Stimulated activated naive CD8-positive, alpha-beta T cell treated with anti-CD3 and anti-CD28 coated beads, Interleukin-15, Interleukin-2, amounts not matched to agents 100 ng/mL and 50 ng/mL, for 24 hours (primary cell): ENCODE measurements around the gene KIF4A.

Experiments
- H3K27ac Mint-ChIP-seq: one replicate; pipeline ENCODE4 v1.8.0; 2021; ENCODE audit warnings: mild to moderate bottlenecking, mixed read lengths
- H3K27me3 Mint-ChIP-seq: one replicate; pipeline ENCODE4 v1.8.0; 2021; ENCODE audit warnings: mixed read lengths
- H3K36me3 Mint-ChIP-seq: one replicate; pipeline ENCODE4 v1.8.0; 2021; ENCODE audit warnings: low read depth, mixed read lengths
- H3K4me1 Mint-ChIP-seq: one replicate; pipeline ENCODE4 v1.8.0; 2021; ENCODE audit warnings: low read depth, mixed read lengths
- H3K4me3 Mint-ChIP-seq: one replicate; pipeline ENCODE4 v1.8.0; 2021; ENCODE audit warnings: mild to moderate bottlenecking, mixed read lengths
- H3K9me3 Mint-ChIP-seq: one replicate; pipeline ENCODE4 v1.8.0; 2021; ENCODE audit warnings: mixed read lengths

KIF4A gene

DNA sequence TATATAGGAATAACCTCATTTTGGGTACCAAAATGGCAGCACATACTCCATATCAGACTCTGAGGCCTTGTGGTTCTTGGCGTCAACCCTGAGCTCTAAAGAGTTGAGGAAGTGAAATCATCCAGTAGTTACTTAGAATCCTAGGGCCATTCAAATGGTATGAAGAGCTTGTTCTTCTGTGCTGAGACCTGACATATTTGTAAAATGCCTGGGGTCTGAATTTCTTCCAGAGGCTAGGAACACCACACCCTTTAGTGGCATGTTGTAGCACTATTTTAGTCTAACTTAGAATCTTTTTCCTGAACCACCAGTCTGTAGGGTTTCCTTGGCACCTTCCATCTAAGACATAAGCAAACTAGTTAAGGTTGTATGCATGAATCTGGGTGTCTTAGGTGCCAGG lies 115.1 kb downstream of the KIF4A start:
- H3K9me3 Mint-ChIP-seq, result no peaks in the 10 kb centered on the region
- H3K36me3 Mint-ChIP-seq, result peaks cover 36% of the 10 kb centered on the region
- H3K27ac Mint-ChIP-seq, result no peak overlapping the region
- H3K4me3 Mint-ChIP-seq, result no peak overlapping the region
- H3K4me1 Mint-ChIP-seq, result no peaks in the 10 kb centered on the region
- H3K27me3 Mint-ChIP-seq, result no peaks in the 10 kb centered on the region

- Mint-ChIP-seq H3K27ac (no peak overlapping the region), H3K27me3 (no peaks in the 10 kb centered on the region), H3K4me1 (no peaks in the 10 kb centered on the region)
Observed at GRCh38 chrX:70410921-70411320, 121.0 kb downstream of the KIF4A start.

DNA sequence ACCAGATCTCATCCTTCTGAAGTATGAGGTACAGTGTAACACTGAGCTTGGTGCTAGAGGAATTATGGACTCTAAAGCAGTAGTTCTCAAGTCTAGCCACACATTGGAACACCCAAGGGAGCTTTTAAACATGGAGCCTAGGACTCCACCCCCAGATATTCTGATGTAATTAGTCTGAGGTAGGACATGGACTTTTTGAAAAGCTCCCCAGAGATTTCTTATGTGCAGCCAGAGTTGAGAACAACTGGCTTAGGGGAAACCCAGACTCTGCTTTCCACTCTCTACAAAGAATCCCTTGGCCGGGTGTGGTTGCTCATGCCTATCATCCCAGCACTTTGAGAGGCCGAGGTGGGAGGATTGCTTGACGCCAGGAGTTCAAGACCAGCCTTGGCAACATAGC lies 121.6 kb downstream of the KIF4A start:
- Mint-ChIP-seq H3K9me3 (no peaks in the 10 kb centered on the region), H3K27ac (no peak overlapping the region)

More at GRCh38 chrX:70410921-70411320, 121.0 kb downstream of the KIF4A start:
- Mint-ChIP-seq H3K9me3 (no peaks in the 10 kb centered on the region), H3K4me3 (no peak overlapping the region), H3K36me3 (peaks cover 12% of the 10 kb centered on the region)

DNA sequence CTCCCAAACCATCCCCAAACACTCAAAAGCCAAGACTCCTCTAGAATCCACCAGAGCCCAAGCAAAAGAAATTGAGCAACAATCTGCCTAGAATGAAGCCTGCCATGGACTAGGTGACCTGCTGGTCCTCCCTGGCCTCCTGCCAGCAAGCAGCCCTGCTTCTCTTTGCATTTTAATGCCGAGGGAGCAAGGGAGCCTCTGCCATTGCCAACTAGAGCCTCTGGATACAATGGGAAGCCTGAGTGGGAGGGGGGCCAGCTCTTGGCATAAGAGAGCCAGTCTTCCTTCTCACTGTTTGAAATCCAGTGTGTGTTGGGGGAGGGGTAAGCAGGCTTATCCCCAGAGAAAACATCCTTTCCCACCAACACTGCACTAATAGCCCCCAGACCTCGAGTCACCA lies 131.7 kb downstream of the KIF4A start:
- no peaks in the 10 kb centered on the region for H3K4me1 Mint-ChIP-seq
- H3K27me3 Mint-ChIP-seq, result no peaks in the 10 kb centered on the region
- no peak overlapping the region for H3K4me3 Mint-ChIP-seq
- peaks cover 6% of the 10 kb centered on the region for H3K36me3 Mint-ChIP-seq
- H3K27ac Mint-ChIP-seq, result no peak overlapping the region
- H3K9me3 Mint-ChIP-seq, result no peaks in the 10 kb centered on the region

More for the DNA sequence above, 121.6 kb downstream of the KIF4A start:
- Mint-ChIP-seq H3K4me3 (no peak overlapping the region), H3K4me1 (no peaks in the 10 kb centered on the region), H3K36me3 (peaks cover 11% of the 10 kb centered on the region), H3K27me3 (no peaks in the 10 kb centered on the region)

DNA sequence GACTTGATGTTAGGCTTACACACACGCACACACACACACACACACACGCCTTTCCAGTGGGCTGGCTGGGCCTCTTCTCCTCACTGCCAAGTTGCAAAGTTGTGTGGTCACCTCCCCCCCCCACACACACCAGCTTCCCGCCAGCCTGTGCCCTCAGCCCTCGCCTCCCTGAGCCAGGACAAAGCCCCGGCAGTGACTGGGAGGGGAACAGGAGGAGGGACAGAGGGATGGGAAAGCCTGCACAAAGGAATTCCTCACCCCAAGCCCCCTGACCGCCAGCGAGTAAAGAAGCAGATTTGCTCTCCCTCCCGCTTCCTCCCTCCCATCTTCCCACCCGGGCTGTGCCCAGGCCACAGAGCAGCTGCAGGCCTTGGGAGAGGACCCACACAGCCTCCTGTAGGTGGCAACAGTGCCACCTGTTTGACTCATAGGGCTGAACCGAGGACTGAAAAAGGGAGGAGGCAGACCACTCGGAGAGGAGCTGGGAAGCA lies 133.0 kb downstream of the KIF4A start, which contains the start of gene GDPD2:
Gene GDPD2, plus strand, starts transcription at position 464 of the 491 bp plus-strand sequence. CDS start 1,671 bp downstream, outside the sequence.
- Mint-ChIP-seq H3K9me3 (no peaks in the 10 kb centered on the region), H3K27me3 (no peaks in the 10 kb centered on the region), H3K4me1 (no peaks in the 10 kb centered on the region), H3K36me3 (peaks cover 6% of the 10 kb centered on the region), H3K4me3 (no peak within 1 kb of the TSS), H3K27ac (no peak within 1 kb of the TSS)

- H3K27ac Mint-ChIP-seq, result no peak overlapping the region
- H3K36me3 Mint-ChIP-seq, result peaks cover 6% of the 10 kb centered on the region
- no peaks in the 10 kb centered on the region for H3K9me3 Mint-ChIP-seq
- no peak overlapping the region for H3K4me3 Mint-ChIP-seq
- no peaks in the 10 kb centered on the region for H3K27me3 Mint-ChIP-seq
- H3K4me1 Mint-ChIP-seq, result no peaks in the 10 kb centered on the region
Observed at GRCh38 chrX:70423936-70424675, 134.2 kb downstream of the KIF4A start.

GRCh38 chrX:70424801-70425200 lies 134.9 kb downstream of the KIF4A start:
- Mint-ChIP-seq H3K36me3 (peaks cover 6% of the 10 kb centered on the region), H3K4me3 (no peak overlapping the region), H3K27ac (no peak overlapping the region), H3K9me3 (no peaks in the 10 kb centered on the region), H3K27me3 (no peaks in the 10 kb centered on the region), H3K4me1 (no peaks in the 10 kb centered on the region)

DNA sequence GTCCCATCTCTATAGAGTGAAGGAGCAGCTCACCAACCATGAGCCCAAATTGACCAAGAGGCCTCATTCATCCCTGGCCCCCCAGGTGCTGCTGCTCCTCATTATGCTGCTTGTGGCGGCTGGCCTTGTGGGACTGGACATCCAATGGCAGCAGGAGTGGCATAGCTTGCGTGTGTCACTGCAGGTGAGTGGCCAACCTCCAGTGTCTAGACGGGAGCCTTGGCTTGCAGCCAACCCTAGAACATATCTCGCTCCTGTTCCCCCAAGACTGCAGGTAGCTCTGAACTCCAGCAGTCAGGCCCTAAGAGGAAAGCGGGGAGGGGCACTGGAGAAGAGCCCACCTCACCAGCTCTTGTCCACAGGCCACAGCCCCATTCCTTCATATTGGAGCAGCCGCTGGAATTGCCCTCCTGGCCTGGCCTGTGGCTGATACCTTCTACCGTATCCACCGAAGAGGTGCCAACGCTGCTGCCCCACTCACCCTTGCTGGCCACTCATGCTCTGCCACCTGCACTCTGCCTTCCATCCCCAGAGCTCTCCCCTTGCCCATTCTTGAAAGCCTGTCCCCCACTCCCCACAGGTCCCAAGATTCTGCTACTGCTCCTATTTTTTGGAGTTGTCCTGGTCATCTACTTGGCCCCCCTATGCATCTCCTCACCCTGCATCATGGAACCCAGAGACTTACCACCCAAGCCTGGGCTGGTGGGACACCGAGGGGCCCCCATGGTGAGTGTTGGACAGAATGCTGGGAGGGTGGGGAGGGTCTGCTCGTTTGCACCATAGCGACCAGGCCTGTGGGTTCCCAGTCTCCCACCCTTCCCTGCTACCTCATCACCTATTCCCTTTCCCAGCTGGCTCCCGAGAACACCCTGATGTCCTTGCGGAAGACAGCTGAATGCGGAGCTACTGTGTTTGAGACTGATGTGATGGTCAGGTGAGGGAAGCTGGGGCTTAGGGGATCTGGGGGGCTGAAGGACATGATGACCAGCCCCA lies 136.7 kb downstream of the KIF4A start:
- H3K4me1 Mint-ChIP-seq, result no peaks in the 10 kb centered on the region
- H3K27me3 Mint-ChIP-seq, result no peaks in the 10 kb centered on the region
- no peak overlapping the region for H3K27ac Mint-ChIP-seq
- H3K4me3 Mint-ChIP-seq, result no peak overlapping the region
- no peaks in the 10 kb centered on the region for H3K36me3 Mint-ChIP-seq
- no peaks in the 10 kb centered on the region for H3K9me3 Mint-ChIP-seq

DNA sequence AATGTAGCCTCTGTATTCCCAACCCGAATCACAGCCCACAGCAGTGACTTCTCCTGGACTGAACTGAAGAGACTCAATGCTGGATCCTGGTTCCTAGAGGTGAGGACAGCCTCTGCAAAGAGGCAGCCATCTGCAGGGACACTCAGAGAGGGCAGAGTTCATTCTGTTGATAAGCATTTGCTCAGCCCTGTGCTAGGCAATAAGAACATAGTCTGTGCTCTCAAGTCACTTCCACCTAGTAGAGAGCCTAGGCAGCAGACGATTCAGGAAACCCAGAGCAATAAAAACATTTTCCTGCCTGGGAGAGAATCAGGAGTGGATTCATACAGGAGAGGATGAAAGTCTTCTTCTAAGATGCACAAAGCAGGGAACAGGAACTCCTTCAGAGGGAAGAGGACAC lies 137.5 kb downstream of the KIF4A start:
- H3K4me3 Mint-ChIP-seq, result no peak overlapping the region
- H3K27ac Mint-ChIP-seq, result no peak overlapping the region
- H3K9me3 Mint-ChIP-seq, result no peaks in the 10 kb centered on the region
- H3K27me3 Mint-ChIP-seq, result no peaks in the 10 kb centered on the region
- no peaks in the 10 kb centered on the region for H3K36me3 Mint-ChIP-seq
- no peaks in the 10 kb centered on the region for H3K4me1 Mint-ChIP-seq

- peaks cover 12% of the 10 kb centered on the region for H3K4me1 Mint-ChIP-seq
- H3K4me3 Mint-ChIP-seq, result no peak overlapping the region
- H3K27me3 Mint-ChIP-seq, result no peaks in the 10 kb centered on the region
- H3K9me3 Mint-ChIP-seq, result no peaks in the 10 kb centered on the region
- H3K36me3 Mint-ChIP-seq, result no peaks in the 10 kb centered on the region
- H3K27ac Mint-ChIP-seq, result no peak overlapping the region
Observed at GRCh38 chrX:70429759-70430158, 139.9 kb downstream of the KIF4A start.

DNA sequence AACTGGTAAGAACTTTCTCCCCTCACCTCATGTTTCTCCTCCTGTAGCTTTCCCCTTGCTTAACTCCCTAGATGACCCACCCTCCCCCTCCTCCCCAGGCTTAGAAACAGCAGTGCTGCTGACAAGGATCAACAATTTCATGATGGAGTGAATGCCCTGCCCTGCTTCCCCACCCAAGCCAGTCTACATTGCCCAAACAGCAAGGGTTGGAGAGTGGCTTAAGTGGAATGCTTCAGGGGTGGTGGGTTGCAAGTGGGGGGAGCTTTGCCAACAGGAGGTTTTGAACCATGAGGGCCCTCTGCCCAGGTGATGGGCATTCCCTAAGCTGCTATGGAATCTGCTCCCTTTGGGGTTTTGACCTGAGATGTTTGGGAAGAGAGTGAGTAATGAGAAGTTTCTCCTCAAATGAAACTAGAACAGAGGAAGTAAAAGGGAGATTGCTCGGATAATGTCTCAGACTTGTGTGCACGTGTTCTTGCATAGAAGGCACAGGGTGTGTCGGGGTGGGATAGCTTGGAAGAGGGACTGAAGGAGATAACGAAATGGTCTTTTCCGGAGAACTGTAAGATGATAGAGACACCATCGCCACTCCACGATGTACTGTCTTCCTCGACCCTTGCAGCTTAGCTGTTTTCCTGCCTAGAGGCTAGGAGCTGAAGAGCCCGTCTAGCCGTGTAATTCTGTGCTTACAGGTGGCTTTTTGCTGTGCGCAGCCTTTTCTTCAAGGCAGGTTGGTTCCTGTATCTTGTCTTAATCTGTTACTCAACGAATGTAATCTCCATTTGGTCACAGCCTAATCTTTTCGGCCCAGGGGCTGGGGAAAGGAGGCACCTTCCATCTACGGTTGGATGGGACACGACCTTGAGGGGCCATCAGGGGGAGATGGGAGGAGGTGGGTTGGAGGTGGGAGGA lies 143.3 kb downstream of the KIF4A start:
- H3K27ac Mint-ChIP-seq, result peak overlapping the region; percentile 63

DNA sequence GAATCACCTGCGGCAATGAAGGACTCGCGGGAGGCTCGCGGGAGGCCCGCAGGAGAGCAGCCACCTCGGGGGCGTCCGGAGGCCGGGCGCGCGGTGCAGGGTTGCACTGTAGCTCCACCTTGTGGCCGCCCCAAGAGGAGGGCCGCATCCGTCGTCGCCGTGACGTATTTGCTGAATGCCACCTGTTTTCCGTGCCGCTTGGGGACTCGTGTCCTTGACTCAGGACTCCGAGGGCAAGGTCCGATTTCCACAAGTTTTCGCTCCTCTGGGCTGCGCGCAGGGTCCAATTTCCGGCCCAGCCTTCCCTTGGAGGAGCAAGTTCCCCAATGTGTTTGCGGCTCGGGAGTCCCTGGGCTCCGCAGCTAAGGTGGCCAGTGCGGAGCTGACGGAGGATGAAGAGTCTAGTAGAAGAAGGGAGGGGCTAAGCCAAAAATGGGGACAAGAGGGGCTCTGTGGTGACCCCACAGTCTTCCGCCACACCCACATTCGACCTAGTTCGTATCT lies 144.0 kb downstream of the KIF4A start:
- H3K36me3 Mint-ChIP-seq, result no peaks in the 10 kb centered on the region
- no peaks in the 10 kb centered on the region for H3K9me3 Mint-ChIP-seq
- H3K27ac Mint-ChIP-seq, result peak overlapping the region; percentile 93
- H3K4me3 Mint-ChIP-seq, result peak overlapping the region; percentile 89
- H3K4me1 Mint-ChIP-seq, result peaks cover 30% of the 10 kb centered on the region
- peaks cover 6% of the 10 kb centered on the region for H3K27me3 Mint-ChIP-seq

More for the DNA sequence above, 143.3 kb downstream of the KIF4A start:
- peaks cover 6% of the 10 kb centered on the region for H3K27me3 Mint-ChIP-seq
- no peaks in the 10 kb centered on the region for H3K9me3 Mint-ChIP-seq
- H3K4me3 Mint-ChIP-seq, result peak overlapping the region; percentile 89
- H3K36me3 Mint-ChIP-seq, result no peaks in the 10 kb centered on the region
- peaks cover 22% of the 10 kb centered on the region for H3K4me1 Mint-ChIP-seq

DNA sequence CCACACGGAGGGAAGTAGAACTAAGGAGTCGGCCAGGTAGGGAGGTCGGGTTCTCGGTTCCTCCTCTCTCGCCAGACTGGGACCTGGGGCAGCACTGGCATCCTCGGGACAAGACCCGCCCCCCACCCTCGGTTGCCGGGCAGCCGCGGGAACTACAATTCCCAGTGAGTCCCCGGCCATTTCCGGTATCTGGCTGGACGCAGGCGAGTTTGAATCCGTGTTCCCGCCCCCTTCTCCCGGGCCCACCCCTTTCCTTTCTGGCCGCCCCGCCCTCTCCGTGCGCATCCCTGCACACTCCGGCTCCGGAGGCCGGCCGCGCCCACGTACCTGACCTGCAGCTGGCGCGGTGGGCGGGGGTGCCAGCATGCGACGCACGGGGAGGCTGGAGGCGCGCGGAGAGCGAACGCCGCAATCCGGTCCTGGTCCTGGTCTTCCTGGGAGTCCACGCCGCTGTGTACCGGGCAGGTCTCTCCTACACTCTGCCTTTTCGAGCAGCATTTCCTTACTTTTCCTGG lies 144.5 kb downstream of the KIF4A start:
- peaks cover 6% of the 10 kb centered on the region for H3K27me3 Mint-ChIP-seq
- no peaks in the 10 kb centered on the region for H3K36me3 Mint-ChIP-seq
- H3K4me3 Mint-ChIP-seq, result peak overlapping the region; percentile 89
- H3K9me3 Mint-ChIP-seq, result no peaks in the 10 kb centered on the region
- H3K4me1 Mint-ChIP-seq, result peaks cover 35% of the 10 kb centered on the region
- H3K27ac Mint-ChIP-seq, result peak overlapping the region; percentile 93
